C4-2B (cell line): Measurements from ENCODE around the gene PRKCA.

ENCODE experiments used
- H3K27ac ChIP-seq: fragments of 450-650 bp; 2 replicates; pipeline ENCODE4 v1.5.1; 2017
- ZFX ChIP-seq: fragments of 450-650 bp; IDR thresholded peaks from 2 replicates; pipeline ENCODE4 v1.6.1; 2017
- TF ChIP-seq, protein P1 (sequence below): fragments of 450-650 bp; conservative IDR thresholded peaks from 2 replicates; pipeline ENCODE4 v1.5.1; 2017; ENCODE audit warnings: mild to moderate bottlenecking

Gene PRKCA

GRCh38 chr17:66537502-66537901 lies 235.1 kb downstream of the PRKCA start:
- no peak overlapping the region for H3K27ac ChIP-seq
- TF ChIP-seq, protein P1, sequence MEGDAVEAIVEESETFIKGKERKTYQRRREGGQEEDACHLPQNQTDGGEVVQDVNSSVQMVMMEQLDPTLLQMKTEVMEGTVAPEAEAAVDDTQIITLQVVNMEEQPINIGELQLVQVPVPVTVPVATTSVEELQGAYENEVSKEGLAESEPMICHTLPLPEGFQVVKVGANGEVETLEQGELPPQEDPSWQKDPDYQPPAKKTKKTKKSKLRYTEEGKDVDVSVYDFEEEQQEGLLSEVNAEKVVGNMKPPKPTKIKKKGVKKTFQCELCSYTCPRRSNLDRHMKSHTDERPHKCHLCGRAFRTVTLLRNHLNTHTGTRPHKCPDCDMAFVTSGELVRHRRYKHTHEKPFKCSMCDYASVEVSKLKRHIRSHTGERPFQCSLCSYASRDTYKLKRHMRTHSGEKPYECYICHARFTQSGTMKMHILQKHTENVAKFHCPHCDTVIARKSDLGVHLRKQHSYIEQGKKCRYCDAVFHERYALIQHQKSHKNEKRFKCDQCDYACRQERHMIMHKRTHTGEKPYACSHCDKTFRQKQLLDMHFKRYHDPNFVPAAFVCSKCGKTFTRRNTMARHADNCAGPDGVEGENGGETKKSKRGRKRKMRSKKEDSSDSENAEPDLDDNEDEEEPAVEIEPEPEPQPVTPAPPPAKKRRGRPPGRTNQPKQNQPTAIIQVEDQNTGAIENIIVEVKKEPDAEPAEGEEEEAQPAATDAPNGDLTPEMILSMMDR: no peak
- TF ChIP-seq ZFX: no peak

GRCh38 chr17:66538776-66539175 lies 236.4 kb downstream of the PRKCA start:
- no peak for TF ChIP-seq ZFX
- TF ChIP-seq, protein P1: no peak
- no peak overlapping the region for H3K27ac ChIP-seq

DNA sequence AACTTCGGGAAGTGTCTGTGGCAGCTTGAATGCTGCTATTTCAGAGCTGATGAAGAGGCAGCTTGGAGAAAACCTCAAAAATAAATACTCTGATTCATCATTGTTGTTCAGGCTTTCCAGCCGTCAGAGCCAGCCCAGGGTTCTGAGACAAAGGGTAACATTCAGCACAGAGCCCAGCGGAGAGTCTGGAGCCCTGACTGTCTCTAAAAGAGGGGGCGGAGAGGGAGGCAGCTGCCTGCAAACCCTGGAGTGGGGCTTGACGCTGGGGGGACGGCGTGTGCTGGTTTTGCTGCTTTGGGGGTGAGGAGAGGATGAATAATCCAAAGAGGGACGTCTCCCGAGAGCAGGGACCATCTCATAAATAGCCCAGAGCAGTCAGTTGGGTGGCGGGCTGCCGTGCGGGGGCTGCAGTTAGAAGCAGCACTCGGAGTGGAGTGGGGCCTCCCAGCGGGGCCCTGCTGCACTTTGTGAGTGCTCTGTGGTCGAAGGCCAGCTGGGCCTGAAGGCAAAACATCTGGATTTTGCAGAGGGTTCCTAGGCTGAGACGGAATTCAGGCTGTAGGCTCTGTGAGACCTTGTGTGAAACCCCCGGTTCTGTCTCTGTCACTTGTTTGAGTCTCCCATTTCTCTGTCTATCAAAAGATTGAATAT lies 237.8 kb downstream of the PRKCA start:
- no peak overlapping the region for H3K27ac ChIP-seq
- TF ChIP-seq, protein P1: no peak
- no peak for TF ChIP-seq ZFX

DNA sequence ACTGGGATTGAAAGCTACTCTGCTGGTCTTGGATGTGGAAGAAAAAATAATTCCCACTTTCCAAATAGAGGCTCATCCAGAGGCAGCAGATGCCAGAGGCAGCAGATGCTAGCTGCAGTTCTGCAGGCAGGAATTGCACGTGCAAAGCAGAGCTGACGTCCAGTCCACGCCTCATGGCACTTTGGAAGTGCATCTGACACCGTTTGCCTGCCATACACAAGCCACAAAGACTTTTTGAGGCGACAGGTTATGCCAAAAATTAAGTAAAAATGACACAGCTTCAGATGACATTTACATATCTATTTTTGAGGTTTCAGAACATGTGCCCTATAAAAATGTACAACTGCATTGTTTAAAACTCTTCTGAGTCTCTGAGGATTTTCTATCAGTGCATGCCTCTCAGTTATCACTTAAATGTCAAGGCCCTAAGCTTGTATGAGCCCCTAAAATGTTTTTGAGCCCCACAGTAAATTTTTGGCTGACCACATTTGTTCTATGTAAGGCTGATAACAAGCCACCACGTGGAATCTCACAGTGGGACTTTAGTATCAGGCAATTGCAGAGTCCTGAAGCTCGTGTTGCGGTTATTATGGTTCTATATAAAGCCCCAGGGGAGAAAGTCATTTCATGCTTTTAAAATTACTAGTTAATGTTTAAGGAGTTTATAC lies 239.2 kb downstream of the PRKCA start:
- H3K27ac ChIP-seq: no peak overlapping the region
- TF ChIP-seq, protein P1: no peak

- no peak overlapping the region for H3K27ac ChIP-seq
These were observed 239.9 kb downstream of the PRKCA start for GRCh38 chr17:66542129-66542966.

GRCh38 chr17:66542967-66543520 lies 240.6 kb downstream of the PRKCA start:
- no peak overlapping the region for H3K27ac ChIP-seq
- TF ChIP-seq, protein P1: no peak
- no peak for TF ChIP-seq ZFX

More at GRCh38 chr17:66542129-66542966, 239.9 kb downstream of the PRKCA start:
- no peak for TF ChIP-seq ZFX
- TF ChIP-seq, protein P1: no peak
